GM12864 (cell line): Measurements from ENCODE around the gene NOP9.

ENCODE experiments used
- DNase-seq: peaks from one replicate; pipeline ENCODE4 v3.0.0-alpha.2; 2011; ENCODE audit warnings: low read depth
- H3K4me3 ChIP-seq: 2 replicates; pipeline ENCODE4 v1.5.1; 2011; ENCODE audit warnings: mild to moderate bottlenecking, low read depth, low read length, control low read depth
- CTCF ChIP-seq: IDR thresholded peaks from 2 replicates; pipeline ENCODE4 v1.5.1; 2011; ENCODE audit warnings: low read depth, mild to moderate bottlenecking, moderate library complexity, low read length, control low read depth, inconsistent platforms; ENCODE audit errors: missing control alignments

NOP9 gene

GRCh38 chr14:24299255-24300191 lies at the start of gene NOP9, which contains the start of gene DHRS1:
Gene NOP9, plus strand, starts transcription at chr14:24299850. Its CDS starts 105 bp downstream, at chr14:24299955.
Gene DHRS1, minus strand, starts transcription at chr14:24299780. Its CDS starts 674 bp downstream, at chr14:24299106.
- peak within 1 kb of the TSS; percentile 74 for H3K4me3 ChIP-seq
- no peak for TF ChIP-seq CTCF
- peak; percentile 69 for DNase-seq

- no peak for DNase-seq
- TF ChIP-seq CTCF: no peak
- no peak overlapping the region for H3K4me3 ChIP-seq
Measured at GRCh38 chr14:24250354-24250753, 49.3 kb upstream of the NOP9 start.

GRCh38 chr14:24251880-24252288 lies 47.8 kb upstream of the NOP9 start:
- TF ChIP-seq CTCF: no peak
- no peak overlapping the region for H3K4me3 ChIP-seq
- no peak for DNase-seq

- TF ChIP-seq CTCF: no peak
- DNase-seq: no peak
- H3K4me3 ChIP-seq: no peak overlapping the region
Measured at GRCh38 chr14:24252289-24253124, 47.1 kb upstream of the NOP9 start.

GRCh38 chr14:24253936-24254335 lies 45.7 kb upstream of the NOP9 start:
- no peak for DNase-seq

More at GRCh38 chr14:24253936-24254335, 45.7 kb upstream of the NOP9 start:
- H3K4me3 ChIP-seq: no peak overlapping the region
- no peak for TF ChIP-seq CTCF
